K562 (cell line): ENCODE data around the gene MBD6. TPM values are rescaled to one million over a fixed set of nuclear protein-coding genes. Genes with fewer than 3 reads are reported as not detected.

ENCODE experiments used
- BCL6 ChIP-seq: fragments of 250-450 bp; sonication (Bioruptor Pico); IDR thresholded peaks from 2 replicates; pipeline ENCODE4 v1.4.0; 2020
- BCLAF1 ChIP-seq, 2 experiments: fragments of 450-650 bp in 1 of 2; IDR thresholded peaks; 2 replicates each; pipeline ENCODE4 v1.6.1; 2011 to 2017; ENCODE audit warnings: low read depth in 2 of 2, antibody characterized with exemption in 1 of 2, borderline replicate concordance in 1 of 2, low read length in 1 of 2, mild to moderate bottlenecking in 1 of 2, mixed read lengths in 1 of 2; ENCODE audit not compliant: control insufficient read depth in 1 of 2
- EGR1 ChIP-seq: fragments of 450-650 bp; conservative IDR thresholded peaks from 2 replicates; pipeline ENCODE4 v1.6.1; 2017; ENCODE audit warnings: mild to moderate bottlenecking
- FOS ChIP-seq: IDR thresholded peaks from 3 replicates; pipeline ENCODE4 v1.6.1; 2011; ENCODE audit not compliant: insufficient read length; ENCODE audit errors: extremely low read depth
- FOSL1 ChIP-seq: fragments of 200-800 bp; sonication (Bioruptor generic); conservative IDR thresholded peaks from 2 replicates; pipeline ENCODE4 v1.6.1; 2016; ENCODE audit warnings: missing genetic modification characterization, missing compliant biosample characterization
- PRDM10 ChIP-seq: fragments of 450-650 bp; IDR thresholded peaks from 2 replicates; pipeline ENCODE4 v1.6.1; 2018; ENCODE audit not compliant: partially characterized antibody
- PRMT5 ChIP-seq: sonication (generic); formaldehyde crosslinking; IDR thresholded peaks from 2 replicates; pipeline ENCODE4 v1.5.0; 2020; ENCODE audit warnings: missing genetic modification reagents
- SMARCA4 ChIP-seq: fragments of 450-650 bp; IDR thresholded peaks from 2 replicates; pipeline ENCODE4 v1.6.1; 2016
- TRIM24 ChIP-seq, 2 experiments: fragments of 450-650 bp; IDR thresholded peaks; 2 replicates each; pipeline ENCODE4 v1.6.1; 2016
- ZMIZ1 ChIP-seq, 2 experiments: fragments of 150-350 bp in 1 of 2; IDR thresholded peaks; 2 replicates each; pipeline ENCODE4 v1.6.1; 2012 to 2016; ENCODE audit warnings: low read depth in 2 of 2, low read length in 2 of 2, mild to moderate bottlenecking in 1 of 2, moderate library complexity in 1 of 2
- ZNF431 ChIP-seq: sonication (generic); formaldehyde crosslinking; IDR thresholded peaks from 2 replicates; pipeline ENCODE4 v1.8.0; 2022; ENCODE audit warnings: mild to moderate bottlenecking, missing genetic modification reagents
- polyA plus RNA-seq, 8 experiments: library from polyadenylated mRNA; depleted of rRNA in 4 of 8; stranded (reverse) in 5 of 8; unstranded in 3 of 8; fragments of >200 nt; fragmentation: Nextera tagmentation in 2 of 8; fragmentation: Illumina TruSeq in 1 of 8; extraction: Ambion mirVana in 2 of 8; extraction: Trizol in 1 of 8; gene quantifications; 2 replicates each; pipeline versions ENCODE4 v1.2.1 to v1.2.3, GENCODE V29; 2011 to 2014; ENCODE audit warnings: inconsistent platforms in 1 of 8, missing spikeins in 1 of 8
- total RNA-seq, 7 experiments: library from RNA; depleted of rRNA in 6 of 7; stranded (reverse); fragments of >200 nt in 6 of 7; fragmentation: Illumina TruSeq in 2 of 7; extraction: Trizol in 2 of 7; gene quantifications; 2 replicates each; pipeline versions ENCODE4 v1.2.1 to v1.2.3, GENCODE V29; 2011 to 2021; ENCODE audit warnings: low replicate concordance in 1 of 7
- TF ChIP-seq, protein P1 (sequence below): fragments of 450-650 bp; IDR thresholded peaks from 2 replicates; pipeline ENCODE4 v1.7.0; 2016; ENCODE audit warnings: borderline replicate concordance
- TF ChIP-seq, protein P2 (sequence below), 2 experiments: fragments of 450-650 bp in 1 of 2; sonication (generic) in 1 of 2; formaldehyde crosslinking; conservative IDR thresholded peaks; 2 replicates each; pipeline versions ENCODE4 v1.4.0 to v1.8.1; 2020 to 2022; ENCODE audit warnings: mild to moderate bottlenecking in 1 of 2, missing genetic modification reagents in 1 of 2

MBD6 gene
- total and polyA plus RNA-seq, 9 of the 15 experiments (the other 6 are each of a cell fraction or from before 2014, with no cell fraction given), result 2.0 to 54.8 (median 3.8) TPM

DNA sequence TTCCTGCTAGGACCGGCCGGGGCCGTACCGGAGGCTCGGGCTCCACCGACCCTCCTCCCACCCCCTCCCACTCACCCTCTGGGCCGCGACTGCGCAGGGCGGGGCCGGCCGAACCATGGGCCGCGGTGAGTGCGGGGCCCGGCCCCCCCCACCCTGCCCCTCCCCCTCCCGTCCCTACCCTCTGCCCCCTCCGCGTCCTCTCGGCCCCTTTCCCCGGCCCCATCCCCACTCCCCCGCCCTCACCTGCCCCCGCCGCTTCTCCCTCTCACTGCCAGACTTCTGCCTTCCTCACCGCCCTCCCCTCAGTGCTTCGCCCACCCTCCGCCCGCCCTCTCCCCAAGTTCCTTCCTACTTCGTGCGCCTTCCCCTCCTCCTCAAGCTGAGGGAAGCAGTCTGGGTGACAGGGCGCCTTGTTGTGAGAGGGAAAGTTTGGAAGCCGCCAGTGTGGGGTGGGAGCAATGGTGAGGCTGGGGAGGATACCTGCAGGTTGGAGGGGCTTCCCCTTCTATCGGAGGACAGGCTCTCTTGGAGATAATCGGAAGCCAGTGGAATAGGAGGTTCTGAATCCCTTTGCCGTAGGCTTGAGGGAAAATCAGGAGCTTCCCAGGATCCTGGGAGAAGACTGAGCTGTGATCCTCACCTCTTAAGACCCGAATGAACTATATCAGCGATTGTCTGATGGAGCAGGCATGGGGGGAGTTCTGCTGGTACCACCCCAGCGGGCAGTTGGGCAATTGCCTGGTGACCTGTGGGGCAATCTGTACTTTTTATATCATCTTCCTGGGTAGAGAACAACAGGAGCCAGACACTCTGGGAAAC, 472 bp downstream of the MBD6 start (continued):
- peak; percentile 48 for TF ChIP-seq PRDM10
- TF ChIP-seq ZMIZ1 (IDR thresholded peaks at IDR 0.05; ENCODE audit: low read depth in 2 of 2, low read length in 2 of 2), result 0 out of 4 replicates have a peak, but pooled peaks of 1 of the 2 experiments have one; percentile 14
- peak; percentile 51 for TF ChIP-seq SMARCA4
- TF ChIP-seq FOS, result no peak
- no peak for TF ChIP-seq BCL6 (CRISPR knock-in tag)
- TF ChIP-seq BCLAF1 (IDR thresholded peaks at IDR 0.05; ENCODE audit: borderline replicate concordance in 1 of 2, control insufficient read depth in 1 of 2, low read depth in 2 of 2, low read length in 1 of 2), result no peak
- no peak for TF ChIP-seq ZNF431 (CRISPR knock-in tag)
- peak; percentile 61; the same call in 1 of the 2 replicates for TF ChIP-seq EGR1
- TF ChIP-seq PRMT5 (CRISPR knock-in tag), result no peak
- TF ChIP-seq TRIM24 (IDR thresholded peaks at IDR 0.05), result no peak
- TF ChIP-seq, protein P1, sequence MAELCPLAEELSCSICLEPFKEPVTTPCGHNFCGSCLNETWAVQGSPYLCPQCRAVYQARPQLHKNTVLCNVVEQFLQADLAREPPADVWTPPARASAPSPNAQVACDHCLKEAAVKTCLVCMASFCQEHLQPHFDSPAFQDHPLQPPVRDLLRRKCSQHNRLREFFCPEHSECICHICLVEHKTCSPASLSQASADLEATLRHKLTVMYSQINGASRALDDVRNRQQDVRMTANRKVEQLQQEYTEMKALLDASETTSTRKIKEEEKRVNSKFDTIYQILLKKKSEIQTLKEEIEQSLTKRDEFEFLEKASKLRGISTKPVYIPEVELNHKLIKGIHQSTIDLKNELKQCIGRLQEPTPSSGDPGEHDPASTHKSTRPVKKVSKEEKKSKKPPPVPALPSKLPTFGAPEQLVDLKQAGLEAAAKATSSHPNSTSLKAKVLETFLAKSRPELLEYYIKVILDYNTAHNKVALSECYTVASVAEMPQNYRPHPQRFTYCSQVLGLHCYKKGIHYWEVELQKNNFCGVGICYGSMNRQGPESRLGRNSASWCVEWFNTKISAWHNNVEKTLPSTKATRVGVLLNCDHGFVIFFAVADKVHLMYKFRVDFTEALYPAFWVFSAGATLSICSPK, result no peak
- no peak for TF ChIP-seq FOSL1 (tag)
- TF ChIP-seq, protein P2, sequence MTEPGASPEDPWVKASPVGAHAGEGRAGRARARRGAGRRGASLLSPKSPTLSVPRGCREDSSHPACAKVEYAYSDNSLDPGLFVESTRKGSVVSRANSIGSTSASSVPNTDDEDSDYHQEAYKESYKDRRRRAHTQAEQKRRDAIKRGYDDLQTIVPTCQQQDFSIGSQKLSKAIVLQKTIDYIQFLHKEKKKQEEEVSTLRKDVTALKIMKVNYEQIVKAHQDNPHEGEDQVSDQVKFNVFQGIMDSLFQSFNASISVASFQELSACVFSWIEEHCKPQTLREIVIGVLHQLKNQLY (CRISPR knock-in tag; conservative IDR thresholded peaks at IDR 0.05), result no peak
